H1 (cell line): ENCODE measurements around the gene LILRB3. TPM values are rescaled to one million over a fixed set of nuclear protein-coding genes. Genes with fewer than 3 reads are reported as not detected.

ENCODE experiments used
- ATF2 ChIP-seq: IDR thresholded peaks from 2 replicates; pipeline ENCODE4 v1.6.1; 2012; ENCODE audit warnings: low read length, inconsistent platforms
- BCL11A ChIP-seq, 2 experiments: IDR thresholded peaks; one replicate each; pipeline ENCODE4 v1.6.1; 2011; ENCODE audit warnings: low read depth in 2 of 2, low read length in 2 of 2, mild to moderate bottlenecking in 2 of 2
- BRCA1 ChIP-seq: IDR thresholded peaks from 2 replicates; pipeline ENCODE4 v1.6.1; 2012; ENCODE audit warnings: low read depth, low read length, improper control_type of control experiment
- CHD1 ChIP-seq: IDR thresholded peaks from 2 replicates; pipeline ENCODE4 v1.6.1; 2012; ENCODE audit warnings: low read depth, low read length, improper control_type of control experiment
- CTCF ChIP-seq, 3 experiments: IDR thresholded peaks; 1 replicate in 2 of 3; 2 replicates in 1 of 3; pipeline versions ENCODE4 v1.5.1 to v1.6.1; 2011; ENCODE audit warnings: low read length in 3 of 3, mild to moderate bottlenecking in 3 of 3, inconsistent platforms in 2 of 3, low read depth in 1 of 3, moderate library complexity in 1 of 3; ENCODE audit not compliant: insufficient read depth in 1 of 3; ENCODE audit errors: control extremely low read depth in 1 of 3
- E2F6 ChIP-seq: IDR thresholded peaks from 2 replicates; pipeline ENCODE4 v1.6.1; 2012; ENCODE audit warnings: inconsistent platforms
- EGR1 ChIP-seq: IDR thresholded peaks from 2 replicates; pipeline ENCODE4 v1.6.1; 2011; ENCODE audit warnings: low read depth, low read length, borderline replicate concordance
- FOSL1 ChIP-seq: IDR thresholded peaks from 2 replicates; pipeline ENCODE4 v1.6.1; 2011; ENCODE audit warnings: mild to moderate bottlenecking, low read depth, low read length, moderate library complexity; ENCODE audit not compliant: insufficient read depth
- GABPA ChIP-seq: IDR thresholded peaks from 2 replicates; pipeline ENCODE4 v1.6.1; 2011; ENCODE audit warnings: mild to moderate bottlenecking, low read length, moderate library complexity, borderline replicate concordance; ENCODE audit not compliant: insufficient read depth
- HDAC2 ChIP-seq, 2 experiments: fragments of 300-600 bp in 1 of 2; sonication (generic) in 1 of 2; IDR thresholded peaks; 2 replicates each; pipeline ENCODE4 v1.6.1; 2011 to 2012; ENCODE audit warnings: low read depth in 2 of 2, low read length in 2 of 2, mild to moderate bottlenecking in 2 of 2, moderate library complexity in 2 of 2, borderline replicate concordance in 1 of 2, inconsistent platforms in 1 of 2
- MAFK ChIP-seq: IDR thresholded peaks from 2 replicates; pipeline ENCODE4 v1.6.1; 2012; ENCODE audit warnings: low read depth, mild to moderate bottlenecking, improper control_type of control experiment, low read length
- MAX ChIP-seq: IDR thresholded peaks from 2 replicates; pipeline ENCODE4 v1.6.1; 2012; ENCODE audit warnings: inconsistent platforms
- RAD21 ChIP-seq, 2 experiments: IDR thresholded peaks in 1 of 2; conservative IDR thresholded peaks in 1 of 2; 2 replicates each; pipeline ENCODE4 v1.6.1; 2011; ENCODE audit warnings: low read depth in 2 of 2, low read length in 2 of 2, improper control_type of control experiment in 1 of 2, inconsistent platforms in 1 of 2, mild to moderate bottlenecking in 1 of 2, moderate library complexity in 1 of 2
- SP1 ChIP-seq: IDR thresholded peaks from 2 replicates; pipeline ENCODE4 v1.6.1; 2011; ENCODE audit warnings: low read depth, low read length
- SP2 ChIP-seq: IDR thresholded peaks from 2 replicates; pipeline ENCODE4 v1.6.1; 2012; ENCODE audit warnings: mild to moderate bottlenecking, low read length, inconsistent platforms
- SRF ChIP-seq: IDR thresholded peaks from 2 replicates; pipeline ENCODE4 v1.6.1; 2011; ENCODE audit warnings: mild to moderate bottlenecking, low read depth, low read length, moderate library complexity
- TAF1 ChIP-seq: IDR thresholded peaks from 2 replicates; pipeline ENCODE4 v1.6.1; 2011; ENCODE audit warnings: mild to moderate bottlenecking, low read depth, low read length
- YY1 ChIP-seq: IDR thresholded peaks from 2 replicates; pipeline ENCODE4 v1.6.1; 2011; ENCODE audit warnings: low read depth, mild to moderate bottlenecking, low read length
- polyA plus RNA-seq, 7 experiments: library from polyadenylated mRNA; depleted of rRNA in 3 of 7; stranded (reverse) in 5 of 7; unstranded in 2 of 7; fragments of >200 nt in 5 of 7; fragments of 200-250 nt in 2 of 7; gene quantifications; 1 replicate in 5 of 7; 2 replicates in 1 of 7; 4 replicates in 1 of 7; pipeline versions ENCODE4 v1.2.1 to v1.2.3, GENCODE V29; 2011 to 2013; ENCODE audit warnings: missing spikeins in 2 of 7, mixed read lengths in 2 of 7
- total RNA-seq: library from RNA; stranded (reverse); fragmentation: NEBNext Ultra II Directional; extraction: Animal tissue kit (Norgen Biotek cat#: 25700); gene quantifications from 2 replicates; pipeline ENCODE4 v1.2.1, GENCODE V29; 2021

Gene LILRB3
- total and polyA plus RNA-seq, 2 of the 8 experiments (the other 6 are each of a cell fraction or from before 2014, with no cell fraction given): not detected

GRCh38 chr19:54231077-54231931, 8.5 kb upstream of the LILRB3 start (continued):
- TF ChIP-seq BRCA1 (no peak), MAX (0 out of 2 replicates have a peak, but pooled peaks have one; percentile 11), RAD21 (IDR thresholded peaks at IDR 0.05 in 1 of 2, conservative IDR thresholded peaks at IDR 0.05 in 1 of 2; ENCODE audit: low read depth in 2 of 2, low read length in 2 of 2) (peak; percentile 80 to 87), ATF2 (no peak), GABPA (0 out of 2 replicates have a peak, but pooled peaks have one; percentile 63), SP2 (no peak), EGR1 (no peak), FOSL1 (no peak), CTCF (IDR thresholded peaks at IDR 0.05; ENCODE audit: control extremely low read depth in 1 of 3, insufficient read depth in 1 of 3, low read depth in 1 of 3, low read length in 3 of 3) (peak; percentile 98), E2F6 (no peak), TAF1 (no peak), HDAC2 (IDR thresholded peaks at IDR 0.05; ENCODE audit: borderline replicate concordance in 1 of 2, low read depth in 2 of 2, low read length in 2 of 2) (no peak), BCL11A (IDR thresholded peaks at IDR 0.05; ENCODE audit: low read depth in 2 of 2, low read length in 2 of 2) (no peak), CHD1 (no peak), MAFK (no peak), SRF (no peak), YY1 (no peak), SP1 (no peak)
